NCI-H2227 (cell line): ENCODE measurements around the gene YIF1B.

Experiments used
- DNase-seq: peaks from one replicate; lab custom pipeline; 2025; ENCODE audit not compliant: unreplicated experiment; lab: John Stamatoyannopoulos, UW

The YIF1B gene

DNA sequence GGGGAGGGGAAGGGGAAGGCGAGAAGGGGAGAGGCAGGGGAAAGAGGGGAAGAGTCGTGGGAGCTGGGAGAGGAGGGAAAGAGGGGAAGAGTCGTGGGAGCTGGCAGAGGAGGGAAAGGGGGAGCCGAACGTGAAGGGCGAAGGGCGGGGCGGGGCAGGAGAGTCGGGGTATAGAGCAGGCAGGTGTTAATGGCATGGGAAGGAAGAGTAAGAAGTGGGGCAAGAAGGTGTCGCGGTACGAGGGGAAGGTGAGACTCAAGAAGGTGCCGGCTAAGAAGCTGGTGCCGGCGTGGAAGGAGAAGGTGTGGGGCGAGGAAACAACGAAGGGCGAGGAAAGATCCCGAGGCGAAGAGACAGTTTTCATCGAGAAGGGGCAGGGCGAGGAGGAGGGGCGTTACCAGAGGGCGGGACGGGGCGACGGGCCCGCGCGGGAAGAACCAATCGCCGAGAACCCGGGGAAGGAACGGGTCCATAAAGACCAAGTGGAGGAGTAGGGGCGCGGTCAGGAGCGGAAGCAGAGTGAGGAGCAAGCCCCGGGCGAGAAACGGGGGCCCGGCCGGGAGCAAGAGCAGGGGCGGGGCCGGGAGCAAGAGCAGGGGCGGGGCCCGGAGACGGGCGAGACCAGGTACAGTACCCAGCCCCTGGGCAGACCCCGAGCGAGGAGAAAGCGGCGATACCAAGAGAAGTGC lies 20.3 kb upstream of the YIF1B start:
- peak; percentile 100 for DNase-seq

DNA sequence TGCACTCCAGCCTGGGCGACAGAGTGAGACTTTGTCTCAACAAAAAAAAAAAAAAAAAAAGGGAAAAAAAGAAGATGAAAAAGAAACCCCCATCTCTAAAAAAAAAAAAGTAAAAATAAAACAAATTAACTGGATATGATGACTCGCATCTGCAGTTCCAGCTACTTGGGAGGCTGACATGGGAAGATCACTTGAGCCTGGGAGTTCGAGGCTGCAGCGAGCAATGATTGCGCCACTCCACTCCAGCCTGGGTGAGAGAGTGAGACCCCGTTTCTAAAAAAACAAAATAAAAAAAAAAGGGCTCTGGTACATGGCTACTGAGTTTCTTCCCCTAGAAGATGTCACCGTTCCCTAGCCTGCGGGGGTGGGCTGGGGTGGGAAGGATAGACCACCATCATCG lies 17.5 kb upstream of the YIF1B start:
- DNase-seq = no peak

DNA sequence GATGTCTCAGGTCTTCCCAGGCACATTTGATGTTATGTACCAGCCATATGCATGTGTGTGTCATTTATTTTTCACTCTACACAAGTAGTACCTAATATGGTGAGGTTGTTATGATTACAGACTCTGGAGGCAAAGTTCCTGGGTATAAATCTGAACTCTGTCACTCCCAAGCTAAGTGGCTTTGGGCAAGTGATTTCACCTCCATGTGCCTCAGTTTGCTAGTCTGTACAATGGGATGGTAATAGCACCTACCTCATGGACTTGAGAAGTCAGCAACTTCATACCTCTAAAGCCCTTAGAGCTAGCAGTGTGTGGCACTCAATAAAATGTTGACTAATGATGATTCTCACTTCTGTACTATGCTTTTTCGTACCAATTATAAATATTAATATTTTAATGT lies 16.0 kb upstream of the YIF1B start:
- DNase-seq = no peak

DNA sequence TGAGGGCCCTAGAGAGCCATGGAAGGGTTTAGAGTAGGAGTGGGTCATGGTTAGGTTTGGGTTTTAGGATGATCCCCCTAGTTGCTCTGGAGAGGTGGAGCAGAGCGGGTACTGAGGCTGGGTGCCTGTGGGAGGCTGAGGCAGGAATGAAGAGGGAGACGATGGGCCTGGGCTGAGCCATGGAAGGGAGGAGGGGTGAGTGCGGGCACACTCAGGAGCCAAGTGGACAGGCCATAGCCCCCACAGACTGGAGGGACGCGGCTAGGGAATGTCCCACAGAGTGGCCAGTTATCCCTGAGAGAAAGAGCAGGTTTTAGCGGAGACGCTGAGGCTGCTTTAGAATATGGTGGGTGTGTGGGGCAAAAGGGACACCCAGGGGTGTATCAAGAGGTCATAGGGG lies 13.9 kb upstream of the YIF1B start:
- DNase-seq = no peak

DNA sequence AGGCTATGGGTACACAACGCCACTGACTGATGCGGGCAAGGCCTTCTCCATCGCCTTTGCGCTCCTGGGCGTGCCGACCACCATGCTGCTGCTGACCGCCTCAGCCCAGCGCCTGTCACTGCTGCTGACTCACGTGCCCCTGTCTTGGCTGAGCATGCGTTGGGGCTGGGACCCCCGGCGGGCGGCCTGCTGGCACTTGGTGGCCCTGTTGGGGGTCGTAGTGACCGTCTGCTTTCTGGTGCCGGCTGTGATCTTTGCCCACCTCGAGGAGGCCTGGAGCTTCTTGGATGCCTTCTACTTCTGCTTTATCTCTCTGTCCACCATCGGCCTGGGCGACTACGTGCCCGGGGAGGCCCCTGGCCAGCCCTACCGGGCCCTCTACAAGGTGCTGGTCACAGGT lies 10.8 kb upstream of the YIF1B start:
- DNase-seq = no peak

DNA sequence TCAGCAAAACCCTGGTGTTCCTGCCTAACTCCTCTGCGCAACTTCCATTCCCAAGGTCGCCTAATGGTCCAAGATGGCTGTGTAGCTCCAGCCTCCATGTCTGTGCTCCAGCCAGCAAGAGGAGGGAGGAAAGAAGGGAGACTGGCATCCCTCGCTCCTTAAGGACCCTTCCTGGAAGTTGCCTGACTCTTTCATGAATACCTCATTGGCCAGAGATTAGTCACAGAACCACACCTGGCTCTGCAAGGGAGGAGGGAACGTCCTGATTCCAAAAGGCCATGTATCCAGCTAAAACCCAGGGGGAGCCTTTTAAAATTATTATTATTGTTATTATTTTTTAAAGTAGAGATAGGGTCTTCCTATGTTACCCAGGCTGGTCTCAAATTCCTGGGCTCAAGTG lies 8.7 kb upstream of the YIF1B start:
- no peak for DNase-seq

DNA sequence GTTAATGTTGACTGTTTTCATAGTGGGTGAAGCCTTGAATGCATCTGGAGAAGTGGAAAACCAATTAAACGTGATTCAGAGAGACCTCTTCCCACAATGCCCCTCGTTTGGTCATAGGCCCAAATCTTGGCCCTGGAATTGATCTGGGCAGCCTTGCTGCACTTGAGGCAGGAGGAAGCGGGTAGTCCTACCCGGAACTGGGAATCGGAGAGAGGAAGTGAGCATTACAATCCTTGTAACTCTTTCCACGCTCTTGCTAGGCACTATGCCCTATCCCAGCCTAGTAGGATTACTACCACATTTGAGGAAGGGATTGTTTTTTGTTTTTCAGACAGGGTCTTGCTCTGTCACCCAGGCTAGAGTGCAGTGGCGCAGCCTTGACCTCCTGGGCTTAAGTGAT lies 7.5 kb upstream of the YIF1B start:
- DNase-seq = no peak

DNA sequence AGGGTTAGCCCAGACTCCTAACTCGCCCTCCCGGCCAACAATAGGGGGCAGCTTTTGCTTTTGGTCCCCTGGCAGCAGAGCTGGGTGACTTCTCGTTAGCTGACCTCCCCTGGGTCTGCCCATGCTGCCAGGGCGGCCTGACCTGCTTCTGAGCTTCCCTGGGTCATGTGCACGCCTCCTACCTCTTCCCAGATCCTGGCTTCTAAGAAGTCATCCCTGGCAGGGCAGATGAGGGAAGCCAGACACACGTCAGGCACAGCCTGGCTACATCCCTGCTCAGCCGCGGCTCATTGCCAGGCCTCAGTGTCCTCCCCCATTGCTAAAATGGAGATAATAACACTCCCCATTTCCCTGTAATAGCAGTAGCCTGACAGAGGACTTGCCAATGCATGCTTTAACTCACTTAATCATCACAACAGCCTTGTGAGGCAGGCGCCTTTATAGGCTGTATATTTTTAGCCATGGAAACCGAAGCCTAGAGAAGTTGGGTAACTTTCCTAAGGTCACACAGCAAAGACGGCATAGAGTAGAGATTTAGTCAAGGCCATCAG lies 6.0 kb upstream of the YIF1B start:
- DNase-seq = peak; percentile 80

DNA sequence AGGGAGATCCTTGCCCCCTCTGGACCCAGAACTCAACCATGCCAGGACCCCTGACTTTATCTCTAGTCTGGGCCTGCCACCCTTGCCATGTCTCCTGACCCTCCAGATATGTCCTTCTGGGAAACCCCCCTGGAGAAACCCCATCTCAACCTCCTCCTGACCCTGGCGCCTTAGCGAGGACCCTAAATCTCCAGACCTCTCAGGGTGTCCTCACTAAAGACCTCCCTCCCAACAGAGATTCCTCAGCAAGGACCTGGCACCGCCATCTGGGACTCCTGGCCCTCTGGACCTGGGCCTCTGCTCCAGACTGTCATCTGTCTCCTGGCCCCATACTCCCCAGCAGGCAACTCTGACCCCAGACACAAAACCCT lies 5.2 kb upstream of the YIF1B start:
- DNase-seq = no peak

DNA sequence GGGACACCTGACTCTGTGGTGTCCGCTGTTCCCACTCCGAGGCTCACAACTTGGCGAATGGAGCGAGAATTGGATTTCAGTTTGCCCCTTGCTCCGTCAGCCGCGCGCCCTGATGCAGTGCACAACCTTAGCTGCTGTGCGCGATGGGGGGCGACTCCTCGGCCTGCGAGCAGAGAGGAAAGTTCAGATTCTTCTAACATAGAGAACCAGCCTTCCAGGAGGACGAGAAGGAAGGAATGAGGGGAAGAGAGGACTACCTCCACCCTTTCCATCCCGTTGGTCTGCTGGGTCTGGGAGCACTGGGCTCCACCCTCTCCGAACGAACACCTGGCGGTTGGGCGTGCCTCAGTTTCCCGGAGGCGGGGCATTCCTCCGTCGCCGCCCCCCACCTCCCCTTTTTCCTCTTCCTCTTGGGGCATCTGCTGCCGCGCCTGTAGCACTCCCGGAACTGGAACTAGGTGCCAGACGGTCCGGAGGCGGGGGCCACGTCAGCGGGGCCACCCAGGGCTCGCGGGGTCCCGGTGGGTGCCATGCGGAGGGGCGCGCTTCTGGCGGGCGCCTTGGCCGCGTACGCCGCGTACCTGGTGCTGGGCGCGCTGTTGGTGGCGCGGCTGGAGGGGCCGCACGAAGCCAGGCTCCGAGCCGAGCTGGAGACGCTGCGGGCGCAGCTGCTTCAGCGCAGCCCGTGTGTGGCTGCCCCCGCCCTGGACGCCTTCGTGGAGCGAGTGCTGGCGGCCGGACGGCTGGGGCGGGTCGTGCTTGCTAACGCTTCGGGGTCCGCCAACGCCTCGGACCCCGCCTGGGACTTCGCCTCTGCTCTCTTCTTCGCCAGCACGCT lies 3.9 kb upstream of the YIF1B start, which contains the start of gene KCNK6:
Gene KCNK6 (plus strand): TSS at position 425 of the 838 bp plus-strand sequence. CDS start 106 bp downstream, at position 531.
- DNase-seq = peak; percentile 92

DNA sequence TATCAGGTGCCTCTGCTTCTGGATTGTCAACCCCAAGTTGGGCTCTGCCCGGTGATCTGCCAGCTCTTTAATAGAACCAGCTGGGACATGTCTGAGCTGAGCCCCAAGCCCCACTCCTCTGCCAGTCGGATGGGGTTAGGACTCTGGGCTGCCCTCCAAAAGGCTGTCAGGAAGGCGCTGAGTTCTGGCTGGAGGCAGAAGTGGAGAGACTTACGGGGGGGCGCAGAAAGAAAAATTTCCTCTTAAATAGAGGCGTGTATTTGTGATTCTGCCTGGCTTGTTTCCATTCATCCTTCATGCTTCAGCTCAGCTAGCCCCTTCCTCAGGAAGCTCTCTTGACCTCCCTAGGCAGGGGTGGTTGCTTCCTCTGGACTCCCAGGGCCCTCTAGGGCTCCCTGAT lies 2.9 kb upstream of the YIF1B start:
- no peak for DNase-seq

DNA sequence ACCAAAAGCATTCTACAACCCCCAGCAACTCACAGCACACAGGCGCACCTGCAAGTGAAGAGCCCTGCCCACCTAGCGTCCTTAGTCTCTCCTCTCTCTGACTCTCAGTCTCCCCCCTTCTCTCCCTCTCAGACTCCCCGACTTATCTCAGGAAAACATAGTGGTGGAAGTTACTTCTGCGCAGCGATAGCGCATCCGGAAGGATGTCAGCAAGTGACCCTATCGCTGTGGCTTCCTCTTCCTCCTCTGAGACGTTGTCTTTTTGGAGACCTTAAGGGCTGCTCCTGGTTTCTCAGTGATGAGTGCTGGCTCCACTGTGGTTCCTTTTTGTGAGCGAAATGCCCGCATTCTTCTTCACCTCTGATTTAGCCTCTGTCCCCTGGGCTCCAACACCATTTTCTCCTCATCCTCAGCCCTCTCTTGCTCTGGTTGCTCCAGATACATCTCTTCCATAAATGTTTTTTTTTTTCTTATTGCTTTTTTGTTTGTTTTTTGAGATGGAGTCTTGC lies 1.4 kb upstream of the YIF1B start:
- no peak for DNase-seq

DNA sequence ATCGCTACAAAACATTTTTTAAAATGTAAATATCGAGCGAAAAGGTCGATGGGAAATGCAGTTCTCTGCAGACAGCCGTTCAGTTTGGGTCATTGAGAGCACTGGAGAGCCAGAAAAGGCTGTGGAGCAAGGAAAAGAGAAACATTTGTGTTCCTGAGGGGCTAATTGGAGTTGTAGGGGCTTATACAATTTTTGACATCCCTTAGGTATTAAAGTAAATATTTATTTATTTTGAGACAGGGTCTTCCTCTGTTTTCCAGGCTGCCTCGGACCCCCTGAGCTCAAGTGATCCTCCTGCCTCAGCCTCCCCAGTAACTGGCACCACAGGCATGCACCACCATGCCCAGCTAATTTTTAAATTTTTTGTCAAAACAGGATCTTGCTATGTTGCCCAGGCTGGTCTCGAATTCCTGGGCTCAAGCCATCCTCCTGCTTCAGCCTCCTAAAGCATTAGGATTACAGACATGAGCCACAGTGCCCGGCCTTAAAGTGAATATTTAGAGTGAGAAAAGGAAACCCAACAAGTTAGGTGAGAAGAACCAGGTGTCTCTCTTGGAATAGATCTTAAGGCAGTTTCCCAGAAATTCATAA lies 825 bp upstream of the YIF1B start:
- no peak for DNase-seq

DNA sequence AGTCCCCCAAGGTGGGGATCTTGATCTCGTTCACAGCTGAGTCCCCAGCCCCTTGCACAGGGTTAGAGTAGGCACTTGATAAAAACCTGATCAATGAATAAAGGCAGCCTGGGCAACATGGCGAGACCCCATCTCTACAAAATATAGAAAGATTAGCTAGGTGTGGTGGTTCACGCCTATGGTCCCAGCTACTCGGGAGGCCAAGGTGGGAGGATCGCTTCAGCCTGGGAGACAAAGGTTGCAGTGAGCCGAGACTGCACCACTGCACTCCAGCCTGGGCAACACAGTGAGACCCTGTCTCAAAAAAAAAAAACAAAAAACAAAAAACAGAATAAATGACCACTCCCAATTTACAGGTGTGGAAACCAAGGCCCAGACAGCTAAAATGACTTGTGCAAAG lies 4.8 kb downstream of the YIF1B start:
- no peak for DNase-seq

DNA sequence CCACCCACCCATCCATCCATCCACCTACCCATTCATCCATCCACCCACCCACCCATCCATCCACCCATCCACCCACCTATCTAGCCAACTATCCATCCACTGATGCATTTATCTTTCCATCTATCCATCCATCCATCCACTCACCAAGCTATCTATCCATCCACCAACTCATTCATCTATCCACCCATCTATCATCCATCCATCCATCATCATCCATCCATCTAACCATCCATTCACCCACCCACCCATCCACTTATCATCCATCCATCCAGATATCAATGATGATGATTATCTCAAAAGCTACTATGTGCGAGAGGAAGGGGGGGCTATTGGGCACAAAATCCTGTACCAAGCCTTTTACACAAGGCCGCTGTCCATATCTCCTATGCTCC lies 5.5 kb downstream of the YIF1B start:
- no peak for DNase-seq

DNA sequence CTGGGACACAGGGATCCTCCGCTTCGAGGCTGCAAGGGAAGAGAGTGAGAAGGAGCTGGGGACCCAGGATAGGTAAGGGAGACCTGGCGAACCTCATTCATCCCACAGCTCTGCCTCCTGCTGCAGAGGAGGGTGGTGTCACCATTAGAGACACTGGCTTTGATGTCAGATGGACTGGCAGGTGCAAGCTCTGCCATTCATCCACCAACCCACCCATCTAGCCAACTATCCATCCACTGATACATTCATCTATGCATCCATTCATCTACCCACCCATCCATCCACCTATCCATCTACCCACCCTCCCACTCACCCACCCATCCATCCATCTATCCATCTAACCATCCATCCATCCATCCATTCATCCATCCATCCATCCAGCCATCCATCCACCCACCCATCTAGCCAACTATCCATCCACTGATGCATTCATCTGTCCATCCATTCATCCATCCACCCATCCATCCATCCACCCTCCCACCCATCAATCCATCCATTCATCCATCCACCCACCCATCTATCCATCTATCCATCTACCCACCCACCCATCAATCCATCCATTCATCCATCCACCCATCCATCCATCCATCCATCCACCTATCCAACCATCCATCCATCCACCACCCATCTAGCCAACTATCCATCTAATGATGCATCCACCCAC lies 6.0 kb downstream of the YIF1B start:
- no peak for DNase-seq

DNA sequence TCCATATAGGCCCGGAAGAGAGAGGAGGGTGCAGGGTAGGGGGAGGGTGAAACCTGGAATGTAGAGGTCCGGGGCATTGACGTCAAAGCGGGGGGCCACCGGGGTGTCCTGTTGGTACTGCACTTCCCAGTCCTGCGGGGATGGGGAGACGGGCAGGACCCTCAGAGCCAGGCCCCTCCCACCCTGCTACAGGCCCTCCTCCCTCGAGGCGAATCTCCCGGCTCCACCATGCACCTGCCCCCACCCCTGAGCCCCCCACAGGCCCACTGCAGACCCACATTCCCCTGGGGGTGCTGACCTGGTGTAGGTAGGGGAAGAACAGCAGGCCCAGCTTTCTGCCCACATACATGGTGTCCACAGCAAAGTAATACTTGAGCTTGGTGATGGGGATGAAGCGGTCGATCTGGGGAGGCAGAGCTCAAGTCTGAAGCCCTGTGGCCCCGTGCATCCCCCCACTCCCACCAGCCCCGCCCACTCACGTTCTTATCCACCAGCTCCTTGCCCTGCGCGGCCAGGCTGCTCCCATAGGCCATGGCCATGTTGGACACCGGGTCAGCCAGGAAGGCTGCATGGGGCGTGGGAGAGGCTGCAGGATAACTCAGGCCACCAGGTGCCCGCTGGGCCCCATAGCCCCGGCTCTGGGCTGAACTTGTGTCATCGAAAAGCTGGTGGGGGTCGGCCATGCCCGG lies 6.7 kb downstream of the YIF1B start:
- DNase-seq = no peak

DNA sequence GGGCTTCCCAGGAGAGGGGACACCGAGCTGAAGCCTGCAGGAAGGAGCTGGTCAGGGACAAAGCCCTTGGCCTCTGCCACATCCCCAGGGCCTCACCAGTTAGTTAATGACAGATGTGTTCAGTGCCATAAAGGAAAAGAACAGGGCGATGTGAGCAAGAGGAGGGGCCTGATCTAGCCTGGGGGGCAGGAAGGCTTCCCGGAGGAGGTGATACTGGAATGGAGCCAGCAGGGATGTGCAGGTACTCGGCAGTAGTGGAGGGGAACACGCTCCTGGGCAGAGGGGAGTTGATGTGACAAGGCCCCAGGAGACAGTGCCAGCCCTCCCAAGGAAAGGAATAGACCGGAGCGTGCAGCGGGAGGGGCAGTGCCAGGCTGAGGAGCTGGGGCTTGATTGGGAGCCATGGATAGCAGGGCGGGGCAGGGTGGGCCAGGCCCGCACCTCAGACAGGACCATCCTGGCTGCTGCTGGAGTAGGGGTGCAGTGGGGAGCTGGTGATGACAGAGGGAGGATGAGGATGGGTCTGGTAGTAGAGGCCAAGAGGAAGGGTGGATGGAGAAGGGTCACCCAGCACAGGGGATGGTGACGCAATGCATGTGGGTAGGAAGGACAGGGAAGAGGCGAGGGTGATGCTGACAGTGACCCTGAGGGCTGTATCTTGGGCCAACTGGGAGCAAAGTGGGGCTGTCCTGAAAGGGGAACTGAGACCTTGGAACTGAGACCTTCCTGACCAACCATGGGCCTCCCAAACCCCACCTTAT lies 7.6 kb downstream of the YIF1B start:
- no peak for DNase-seq

DNA sequence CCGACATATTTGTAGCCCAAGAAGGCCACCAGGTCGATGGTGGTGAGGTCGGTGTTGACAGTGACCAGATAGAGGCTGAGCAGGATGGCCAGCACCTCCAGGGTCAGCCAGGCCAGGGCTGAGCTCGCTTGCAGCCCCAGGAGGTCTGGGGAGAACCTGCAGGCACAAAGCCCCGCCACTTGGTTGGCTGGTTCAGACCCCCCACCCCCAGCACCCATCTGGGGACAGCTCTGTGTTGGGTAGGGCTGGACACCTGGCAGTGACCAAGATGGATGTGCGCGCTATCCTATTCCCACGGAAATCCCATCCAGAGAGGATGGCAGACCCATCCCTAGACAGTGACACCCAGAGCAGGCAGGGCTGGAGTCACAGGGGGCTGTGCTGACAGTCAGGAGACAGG lies 8.2 kb downstream of the YIF1B start:
- no peak for DNase-seq

DNA sequence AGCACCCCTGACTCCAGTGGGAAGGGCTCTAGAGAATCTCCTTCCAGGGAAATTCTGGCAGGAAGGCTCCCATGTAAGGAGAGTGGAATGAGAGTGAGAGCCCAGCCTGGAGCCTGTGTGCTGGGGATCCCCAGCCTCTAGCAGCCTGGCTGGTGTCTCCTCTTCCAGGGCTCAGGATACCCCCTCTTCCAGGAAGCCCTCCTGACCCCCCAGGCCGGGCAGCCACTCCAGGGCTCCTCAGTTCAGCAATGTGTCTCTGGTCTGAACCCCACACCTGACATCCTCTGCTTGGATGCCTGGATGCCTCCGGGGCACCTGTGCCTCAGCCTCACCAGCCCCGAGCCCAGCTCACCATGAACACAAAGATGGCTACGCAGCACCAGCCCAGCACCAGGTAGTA lies 8.7 kb downstream of the YIF1B start:
- no peak for DNase-seq
